ENCODE data around the gene AGTR1. TPM values are rescaled to one million over a fixed set of nuclear protein-coding genes. Genes with fewer than 3 reads are reported as not detected.
A peak's percentile ranks its signal among the peaks of the same experiment; 100 is the strongest.

Gene AGTR1
- polyA plus RNA-seq, 1 experiment = 0.98 TPM

GRCh38 chr3:148718982-148719862 lies 21.5 kb downstream of the AGTR1 start:
- ChIA-PET POLR2A (no interaction called here), CTCF (interaction anchor here (0.6 to 4.6 kb wide), 13 partner anchors 8 to 410 kb away, joined by 3 to 30 read pairs (median 4); no protein-coding TSS in a partner anchor)
- peak; percentile 49 for TF ChIP-seq CTCF (IDR thresholded peaks at IDR 0.05; ENCODE audit: insufficient read depth, low read depth, low read length)
- DNase-seq (ENCODE audit: low read depth) = no peak
- H3K4me3 ChIP-seq (ENCODE audit: low read depth, low read length) = no peak overlapping the region
- no peaks in the 10 kb centered on the region for H3K27me3 ChIP-seq (ENCODE audit: control insufficient read depth, insufficient read depth, low read length)
- H3K36me3 ChIP-seq (ENCODE audit: control insufficient read depth, insufficient read depth, low read length) = no peaks in the 10 kb centered on the region

- TF ChIP-seq CTCF (IDR thresholded peaks at IDR 0.05; ENCODE audit: insufficient read depth, low read depth, low read length) = no peak
- H3K27me3 ChIP-seq (ENCODE audit: control insufficient read depth, insufficient read depth, low read length) = no peaks in the 10 kb centered on the region
- DNase-seq (ENCODE audit: low read depth) = no peak
- H3K36me3 ChIP-seq (ENCODE audit: control insufficient read depth, insufficient read depth, low read length) = no peaks in the 10 kb centered on the region
- no peak overlapping the region for H3K4me3 ChIP-seq (ENCODE audit: low read depth, low read length)
- CTCF ChIA-PET = interaction anchor here (2.3 to 4.6 kb wide), 2 partner anchors 340 to 412 kb away, joined by 8 to 30 read pairs; no protein-coding TSS in a partner anchor
- POLR2A ChIA-PET = no interaction called here
These were observed 23.2 kb downstream of the AGTR1 start for GRCh38 chr3:148720873-148721272.

- no peak for TF ChIP-seq CTCF (IDR thresholded peaks at IDR 0.05; ENCODE audit: insufficient read depth, low read depth, low read length)
These were observed 25.9 kb downstream of the AGTR1 start for GRCh38 chr3:148723631-148724030.

GRCh38 chr3:148727231-148727630 lies 29.5 kb downstream of the AGTR1 start:
- no peak overlapping the region for H3K4me3 ChIP-seq (ENCODE audit: low read depth, low read length)
- TF ChIP-seq CTCF (IDR thresholded peaks at IDR 0.05; ENCODE audit: insufficient read depth, low read depth, low read length) = peak; percentile 42
- H3K36me3 ChIP-seq (ENCODE audit: control insufficient read depth, insufficient read depth, low read length) = no peaks in the 10 kb centered on the region
- ChIA-PET POLR2A (no interaction called here), CTCF (interaction anchor here (0.8 to 1.7 kb wide), 9 partner anchors 9 to 418 kb away, joined by 3 to 20 read pairs (median 3); no protein-coding TSS in a partner anchor)
- no peak for DNase-seq (ENCODE audit: low read depth)
- no peaks in the 10 kb centered on the region; the same call in 1 of the 2 replicates for H3K27me3 ChIP-seq (ENCODE audit: control insufficient read depth, insufficient read depth, low read length)

More at GRCh38 chr3:148723631-148724030, 25.9 kb downstream of the AGTR1 start:
- ChIA-PET POLR2A (no interaction called here), CTCF (interaction anchor here (0.7 to 1.5 kb wide), 2 partner anchors 121 to 343 kb away, joined by 3 to 6 read pairs; no protein-coding TSS in a partner anchor)
- H3K4me3 ChIP-seq (ENCODE audit: low read depth, low read length) = no peak overlapping the region
- no peaks in the 10 kb centered on the region for H3K36me3 ChIP-seq (ENCODE audit: control insufficient read depth, insufficient read depth, low read length)
- no peak for DNase-seq (ENCODE audit: low read depth)
- no peaks in the 10 kb centered on the region for H3K27me3 ChIP-seq (ENCODE audit: control insufficient read depth, insufficient read depth, low read length)

GRCh38 chr3:148728753-148729152 lies 31.1 kb downstream of the AGTR1 start:
- DNase-seq (ENCODE audit: low read depth) = no peak
- TF ChIP-seq CTCF (IDR thresholded peaks at IDR 0.05; ENCODE audit: insufficient read depth, low read depth, low read length) = no peak
- Histone ChIP-seq H3K27me3 (ENCODE audit: control insufficient read depth, insufficient read depth, low read length) (no peaks in the 10 kb centered on the region; the same call in 1 of the 2 replicates), H3K4me3 (ENCODE audit: low read depth, low read length) (no peak overlapping the region), H3K36me3 (ENCODE audit: control insufficient read depth, insufficient read depth, low read length) (no peaks in the 10 kb centered on the region)
- ChIA-PET CTCF (interaction anchor here (0.6 to 1.0 kb wide), 3 partner anchors 9 to 133 kb away, joined by 3 to 5 read pairs (median 4); no protein-coding TSS in a partner anchor), POLR2A (no interaction called here)
